GM19238 (cell line): Measurements from ENCODE around the gene RTN4RL1.
"Not testable (repeated sequence)": the region's sequence is repeated elsewhere in the genome, so short reads cannot be mapped to it uniquely, and the experiment has no call there.

Experiments
- DNase-seq: peaks from one replicate; pipeline ENCODE4 v3.0.0; 2011; ENCODE audit warnings: low spot score; ENCODE audit not compliant: insufficient read length

Gene RTN4RL1

DNA sequence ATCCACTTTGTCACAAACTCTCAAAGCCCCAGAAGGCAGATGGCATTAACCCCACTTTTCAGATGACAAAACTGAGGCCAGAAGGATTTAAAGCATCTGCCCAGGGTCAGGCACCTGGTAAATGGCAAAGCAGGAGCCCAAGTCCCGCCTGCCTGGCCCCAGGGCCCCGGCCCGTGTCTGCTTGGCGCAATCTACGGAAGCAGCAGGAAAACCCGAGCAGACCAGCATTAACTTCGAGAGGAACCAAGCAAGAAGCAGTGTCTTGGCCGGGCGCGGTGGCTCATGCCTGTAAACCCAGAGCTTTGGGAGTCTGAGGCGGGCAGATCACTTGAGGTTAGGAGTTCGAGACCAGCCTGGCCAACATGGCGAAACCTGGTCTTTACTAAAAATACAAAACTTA lies 21.6 kb downstream of the RTN4RL1 start:
- no peak for DNase-seq

DNA sequence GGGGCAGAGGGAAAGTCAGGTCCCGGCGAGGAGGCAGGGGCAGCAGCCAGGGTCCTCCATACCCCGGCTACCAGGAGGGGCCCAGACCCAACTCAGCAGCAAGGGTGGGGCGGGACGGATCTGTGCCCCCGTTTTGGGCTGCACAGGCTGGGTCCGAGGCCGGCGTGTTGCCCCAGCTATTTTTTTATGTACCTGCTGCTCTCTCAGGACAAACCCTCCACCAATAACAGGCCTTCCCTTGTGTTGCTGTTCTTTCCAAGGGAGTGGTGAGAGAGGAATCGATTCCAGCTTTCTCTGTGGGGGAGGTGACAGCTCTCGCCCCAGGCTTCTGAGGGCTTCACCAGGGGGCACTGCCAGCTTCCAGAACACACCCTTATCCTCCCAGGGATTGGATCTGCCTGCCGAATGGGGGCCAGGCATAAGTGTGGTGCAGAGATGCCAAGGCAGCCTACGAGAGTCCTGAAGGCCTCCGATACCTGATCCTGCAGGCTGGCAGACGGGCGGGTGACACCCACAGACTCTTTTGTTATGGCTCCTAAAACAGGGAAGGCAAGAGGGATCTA lies 22.3 kb downstream of the RTN4RL1 start:
- DNase-seq, result no peak

DNA sequence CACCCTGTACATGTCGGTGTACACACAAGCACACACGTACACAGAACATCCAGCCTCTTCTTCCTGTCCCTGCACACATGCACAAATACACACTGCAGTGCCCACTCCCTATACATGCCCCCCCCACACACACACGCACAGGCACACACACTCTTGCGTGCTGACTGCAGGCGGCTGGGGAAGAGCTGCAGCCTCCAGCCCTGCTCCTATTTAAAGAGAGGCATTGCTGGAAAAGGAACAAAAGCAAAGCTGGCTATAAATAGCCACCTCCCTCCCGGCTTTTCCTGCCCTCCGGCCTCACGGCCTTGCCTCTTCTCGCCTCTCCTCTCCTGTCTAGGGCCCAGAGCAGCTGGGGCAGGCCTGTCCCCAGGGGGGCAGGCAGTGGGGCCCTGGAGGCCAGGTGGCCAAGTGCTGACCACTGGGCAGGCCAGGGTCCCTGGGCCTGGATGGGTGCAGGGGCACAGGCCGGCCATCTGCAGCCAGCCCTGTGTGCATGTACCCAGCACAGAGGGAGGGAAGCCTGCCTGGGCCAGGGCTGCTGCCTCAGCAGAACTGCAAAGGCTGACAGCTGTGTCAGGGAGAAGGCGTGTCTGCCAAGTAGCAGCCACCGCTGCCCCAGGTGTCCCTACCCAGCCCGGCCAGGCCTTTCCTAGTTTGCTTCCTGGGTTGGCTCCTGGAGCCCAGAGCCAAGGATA lies 25.4 kb downstream of the RTN4RL1 start:
- DNase-seq, result no peak

DNA sequence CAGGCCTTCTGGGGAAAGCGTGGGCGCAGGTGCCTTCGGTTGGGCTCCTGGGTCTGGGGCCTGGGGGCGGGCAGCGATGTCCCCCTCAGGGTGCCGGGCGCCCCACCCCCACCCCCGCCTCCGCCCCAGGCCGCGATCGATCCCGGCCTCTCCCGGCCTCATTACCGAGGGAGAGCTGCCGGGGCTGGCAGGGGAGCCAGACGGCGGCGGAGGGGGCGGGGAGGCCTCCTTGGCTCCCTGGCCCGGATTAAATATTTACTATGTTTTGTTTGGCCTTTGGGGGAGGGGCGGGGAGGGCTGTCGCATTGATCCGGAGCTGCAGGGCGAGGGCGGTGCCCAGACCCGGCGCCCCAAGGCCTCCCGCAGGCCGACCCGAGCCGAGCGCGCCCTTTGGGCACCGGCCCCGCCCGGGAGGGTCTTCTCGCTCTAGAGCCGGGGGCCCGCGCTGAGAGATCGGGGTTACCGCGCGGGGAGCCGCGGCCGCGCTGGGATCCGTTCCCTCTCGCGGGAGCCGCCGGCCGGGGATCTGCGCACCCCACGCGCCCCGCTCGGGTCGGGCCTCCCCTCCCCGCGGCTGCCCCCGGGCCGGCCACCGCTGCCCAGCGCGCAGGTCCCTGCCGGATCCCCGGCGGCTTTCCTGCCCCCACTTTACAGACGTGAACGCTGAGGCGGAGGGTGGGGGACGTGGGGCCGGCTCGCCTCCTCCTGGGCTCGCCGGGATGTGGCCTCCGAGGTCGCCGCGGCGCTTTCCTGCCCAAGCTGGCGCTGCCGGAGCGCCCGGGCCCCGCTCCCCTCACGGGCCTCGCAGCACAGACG lies 27.0 kb downstream of the RTN4RL1 start:
- DNase-seq, result no peak

DNA sequence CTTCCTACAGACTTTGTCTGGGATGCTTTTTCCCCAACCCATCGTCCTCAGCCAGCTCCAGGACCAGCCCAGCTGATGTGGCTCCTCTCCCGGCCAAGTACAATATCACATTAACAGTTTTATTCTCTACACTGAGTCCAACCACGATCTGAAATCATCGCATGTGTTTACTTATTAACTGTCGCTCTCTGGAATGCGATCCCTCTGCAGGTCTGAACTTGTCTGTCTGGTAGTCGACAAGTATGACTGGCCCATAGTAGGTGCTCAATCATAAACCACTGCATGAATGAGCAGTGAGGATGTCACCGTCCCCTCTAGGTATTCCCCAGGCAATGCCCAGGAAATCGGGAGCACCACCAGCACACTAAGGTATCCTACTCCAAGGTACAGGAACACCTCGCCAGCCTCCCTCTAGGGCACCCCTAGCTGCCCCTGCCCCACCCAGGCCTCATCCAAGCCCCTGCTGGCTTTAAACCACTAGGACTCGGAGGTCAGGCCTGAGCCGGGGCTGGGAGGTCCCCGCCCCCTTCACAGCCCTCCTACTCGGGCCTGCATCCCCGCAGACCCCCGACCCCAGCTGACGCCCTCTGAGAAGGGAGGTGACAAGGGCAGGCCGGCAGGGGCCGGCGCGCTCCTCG lies 27.7 kb downstream of the RTN4RL1 start:
- DNase-seq, result no peak

DNA sequence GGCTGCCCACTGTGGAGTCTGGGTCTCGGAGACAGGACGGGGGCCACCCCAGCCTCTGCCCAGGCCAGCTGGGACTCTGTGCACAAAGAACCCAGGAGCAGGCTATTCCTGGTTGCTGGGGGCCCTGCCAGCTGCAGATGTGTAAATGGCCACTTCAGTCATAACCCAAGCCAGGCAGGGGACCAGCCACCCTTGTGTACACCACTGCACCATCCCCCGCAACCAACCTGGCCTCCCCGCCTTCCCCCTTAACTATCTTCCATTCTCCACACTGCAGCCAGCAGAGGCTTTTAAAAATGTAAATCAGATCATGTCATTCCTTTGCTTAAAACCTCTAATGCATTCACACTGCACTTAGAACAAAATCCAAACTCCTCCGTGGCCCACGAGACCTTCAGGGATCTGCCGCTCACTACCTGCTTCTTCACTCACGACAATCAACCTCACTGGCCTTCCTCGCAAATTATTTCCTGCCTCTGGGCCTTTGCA lies 28.3 kb downstream of the RTN4RL1 start:
- DNase-seq, result no peak

DNA sequence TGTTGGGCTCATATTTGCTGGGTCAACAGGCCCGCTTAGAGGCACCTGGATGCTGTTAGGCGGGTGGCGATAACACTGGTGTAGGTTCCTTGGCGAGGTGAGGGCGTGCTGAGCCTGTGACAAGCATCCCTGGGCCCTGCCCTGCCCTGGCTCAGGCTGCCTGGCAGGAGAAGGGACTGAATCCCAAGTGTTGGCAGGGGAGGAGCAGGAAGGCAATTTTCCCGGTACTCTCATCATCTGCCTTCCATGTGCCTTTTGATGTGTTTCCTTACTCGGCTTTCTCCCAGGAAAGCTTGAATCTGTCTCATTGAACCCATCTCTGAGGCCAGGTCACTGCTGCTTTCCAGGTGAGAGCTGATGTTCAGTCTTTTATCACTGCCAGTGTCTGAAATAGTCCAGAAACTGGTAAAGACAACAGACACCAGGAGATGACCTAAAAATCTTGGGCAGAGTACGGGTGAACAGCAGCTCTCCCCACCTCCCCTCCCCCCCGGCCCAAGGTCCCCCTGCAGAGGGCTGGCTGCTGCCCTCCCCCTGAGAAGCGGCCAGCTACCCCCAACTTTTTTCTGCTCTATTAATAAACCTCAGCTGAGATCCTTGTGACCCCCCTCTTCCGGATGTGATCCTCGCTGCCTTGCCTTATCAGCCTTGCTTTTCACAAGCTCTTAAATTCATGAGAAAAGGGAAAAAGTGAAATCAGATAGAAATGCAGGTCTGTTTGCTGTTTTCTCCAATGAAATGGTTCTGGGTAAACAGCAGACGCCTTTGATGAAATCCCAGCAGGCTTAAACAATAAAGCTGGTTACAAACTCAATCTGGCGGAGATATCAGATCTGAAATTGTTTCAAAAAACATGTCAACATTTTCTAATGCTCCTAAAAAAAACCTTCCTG lies 29.0 kb downstream of the RTN4RL1 start:
- DNase-seq, result no peak

DNA sequence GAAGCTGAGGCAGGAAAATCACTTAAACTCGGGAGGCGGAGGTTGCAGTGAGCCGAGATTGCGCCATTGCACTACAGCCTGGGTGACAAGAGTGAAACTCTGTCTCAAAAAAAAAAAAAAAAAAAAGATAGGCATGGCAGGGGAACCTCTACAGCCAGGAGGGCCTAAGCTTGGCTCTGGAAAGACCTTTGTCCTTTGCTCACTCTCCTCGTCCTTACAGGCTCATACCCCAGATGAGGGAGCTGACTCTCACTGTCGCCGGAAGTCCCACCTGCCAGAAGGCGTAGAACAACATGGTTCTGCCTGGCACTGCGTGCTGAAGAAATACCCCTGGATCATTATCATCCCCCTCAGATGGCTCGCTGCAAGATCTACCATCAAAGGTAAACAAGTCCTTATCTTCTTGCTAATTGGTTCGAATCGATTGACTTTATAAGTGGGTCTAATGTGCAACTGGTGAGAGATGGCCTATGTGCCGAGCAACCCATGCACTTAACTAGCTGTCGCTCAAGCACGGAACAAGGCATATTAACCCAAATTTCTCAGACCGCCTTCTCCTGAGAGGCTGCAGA lies 29.7 kb downstream of the RTN4RL1 start:
- DNase-seq, result no peak

DNA sequence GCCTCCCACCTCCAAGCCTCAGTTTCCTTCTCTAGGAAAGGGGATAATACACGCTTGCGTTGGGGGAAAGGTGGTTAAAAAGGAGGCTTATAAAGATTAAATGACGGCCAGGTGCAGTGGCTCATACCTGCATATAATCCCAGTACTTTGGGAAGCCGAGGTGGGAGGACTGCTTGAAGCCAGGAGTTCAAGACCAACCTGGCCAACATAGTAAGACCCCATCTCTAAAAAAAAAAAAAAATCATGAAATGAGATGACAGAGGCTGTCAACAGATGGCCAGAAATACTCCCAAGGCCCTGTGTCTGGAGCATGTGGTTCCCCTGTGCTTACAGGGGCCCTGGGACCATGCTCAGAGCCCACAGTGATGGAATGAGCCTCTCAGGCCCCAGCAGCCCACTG lies 30.4 kb downstream of the RTN4RL1 start:
- no peak for DNase-seq

DNA sequence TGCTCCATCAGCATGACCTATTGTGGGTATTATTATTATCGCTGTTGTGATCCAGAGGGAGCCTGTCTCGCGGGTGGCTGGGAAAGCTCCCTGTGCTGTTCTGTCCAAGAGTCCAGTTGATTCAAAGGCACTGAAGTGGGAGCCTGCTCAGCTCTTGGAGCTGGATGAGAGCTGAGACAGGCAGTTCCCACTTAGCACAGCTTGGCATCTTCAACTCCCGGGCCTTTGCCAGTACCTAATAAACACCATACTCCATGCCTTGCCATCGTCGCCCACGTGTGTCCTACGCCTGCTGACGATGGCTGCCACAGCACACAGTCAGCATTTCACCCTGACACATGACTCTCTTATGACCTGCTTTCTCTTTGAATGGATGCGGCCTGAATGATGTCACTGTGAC lies 32.6 kb downstream of the RTN4RL1 start:
- DNase-seq, result no peak

DNA sequence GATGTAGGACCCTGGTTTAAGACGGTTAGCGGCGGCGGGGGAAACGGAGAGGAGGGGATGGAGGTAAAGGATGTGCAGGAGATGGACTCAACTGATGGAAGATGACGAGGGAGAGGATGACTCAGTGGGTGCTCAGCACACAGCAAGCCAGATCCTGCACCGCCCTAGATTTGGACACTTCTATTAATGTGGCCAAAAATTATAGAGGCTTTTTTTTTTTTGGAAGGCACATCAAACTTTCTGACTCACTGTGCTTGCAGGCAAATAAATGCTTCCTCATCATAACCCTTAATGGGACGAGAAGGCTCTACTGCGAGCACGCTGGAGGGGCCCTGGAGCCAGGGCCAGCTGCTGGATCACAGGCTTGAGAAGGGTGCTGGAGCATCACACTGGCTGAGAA lies 36.0 kb downstream of the RTN4RL1 start:
- no peak for DNase-seq

DNA sequence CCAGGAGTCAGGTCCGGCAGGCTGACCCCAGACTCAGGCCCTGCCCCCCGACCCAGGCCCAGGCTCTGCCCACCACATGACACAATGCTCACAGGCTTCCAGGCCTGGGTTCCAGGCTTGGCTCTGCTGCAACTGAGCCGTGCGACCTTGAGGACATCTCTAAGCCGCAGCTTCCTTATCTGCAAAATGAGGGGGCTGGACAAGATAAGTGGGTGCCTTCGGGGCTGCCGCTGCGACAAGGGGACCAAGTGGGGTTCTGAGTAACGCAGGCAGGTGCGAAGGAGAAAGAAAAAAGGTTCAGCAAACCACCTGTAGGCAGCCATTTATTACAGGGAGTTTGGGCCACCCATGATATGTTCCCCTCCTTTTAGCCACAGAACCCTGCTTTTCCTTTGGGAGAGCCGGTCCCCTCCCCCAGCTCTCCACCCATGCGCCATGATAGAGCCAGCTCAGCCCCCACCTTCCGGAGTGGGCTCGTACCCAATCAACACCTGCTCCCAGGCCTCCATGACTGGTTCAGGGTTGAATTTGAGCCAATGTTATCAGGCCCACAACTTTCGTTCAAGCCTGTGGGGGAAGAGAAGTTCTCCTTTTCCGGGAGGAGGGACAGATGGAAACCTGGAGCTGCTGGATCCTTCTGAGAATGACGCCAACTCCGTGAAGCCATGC lies 38.2 kb downstream of the RTN4RL1 start:
- DNase-seq, result no peak

DNA sequence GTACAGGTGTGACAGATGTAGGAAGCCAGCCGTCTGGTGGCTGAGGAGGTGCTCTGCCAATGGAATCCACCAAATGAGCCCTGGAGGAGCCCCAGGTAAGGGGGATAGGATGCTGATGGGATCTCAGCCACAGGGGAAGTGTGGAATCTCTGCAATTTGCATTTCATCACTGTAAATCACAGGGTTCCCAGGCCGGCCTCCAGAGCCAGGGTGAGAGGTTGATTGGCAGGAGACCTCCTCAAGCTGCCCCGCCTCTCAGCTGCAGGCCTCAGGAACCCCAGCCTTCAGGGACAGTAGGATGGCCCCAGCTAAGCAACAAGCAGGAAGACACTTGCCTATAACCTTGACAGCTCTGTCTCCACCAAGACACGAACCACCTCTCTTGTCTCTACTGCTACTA lies 39.4 kb downstream of the RTN4RL1 start:
- DNase-seq, result no peak

DNA sequence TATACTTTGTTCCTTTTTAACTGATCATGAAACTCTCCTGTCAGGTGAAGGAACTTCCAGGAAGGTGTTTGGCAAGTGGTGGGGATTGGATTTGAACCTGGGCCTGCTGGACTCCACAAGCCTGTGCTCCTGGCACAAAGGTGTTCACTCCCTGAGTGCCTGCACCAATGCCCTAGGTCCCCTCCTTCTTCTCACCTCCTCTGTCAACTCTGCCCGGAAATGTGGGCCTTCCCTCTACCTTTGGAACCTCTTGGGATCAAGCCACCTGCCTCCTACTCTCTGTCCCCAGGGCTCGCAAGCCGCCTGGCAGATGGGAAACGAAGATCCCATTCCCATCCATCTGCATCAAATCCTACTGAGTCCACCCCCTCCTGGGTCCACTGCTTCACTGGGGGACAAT lies 40.0 kb downstream of the RTN4RL1 start:
- DNase-seq, result no peak

DNA sequence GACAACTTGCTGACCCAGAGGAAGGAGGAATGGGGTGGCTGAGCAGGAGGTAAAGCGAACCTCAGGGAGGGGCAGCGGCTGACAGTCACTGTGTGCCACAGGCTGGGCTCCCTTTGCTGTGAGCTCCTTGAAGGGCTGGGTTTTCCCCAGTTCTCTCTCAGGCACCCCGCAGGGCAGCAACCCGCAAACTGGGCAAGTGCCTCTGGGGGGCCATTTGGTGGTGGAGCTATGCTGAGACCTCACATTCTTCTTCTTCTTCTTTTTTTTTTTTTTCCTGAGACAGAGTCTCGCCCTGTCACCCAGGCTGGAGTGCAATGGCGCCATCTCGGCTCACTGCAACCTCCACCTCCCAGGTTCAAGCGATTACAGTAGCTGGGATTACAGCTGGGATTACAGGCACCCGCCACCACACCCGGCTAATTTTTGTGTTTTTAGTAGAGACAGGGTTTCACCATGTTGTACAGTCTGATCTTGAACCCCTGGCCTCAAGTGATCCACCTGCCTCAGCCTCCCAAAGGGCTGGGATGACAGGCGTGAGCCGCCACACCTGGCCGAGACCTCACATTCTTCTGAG lies 42.3 kb downstream of the RTN4RL1 start:
- DNase-seq, result not testable (repeated sequence)

DNA sequence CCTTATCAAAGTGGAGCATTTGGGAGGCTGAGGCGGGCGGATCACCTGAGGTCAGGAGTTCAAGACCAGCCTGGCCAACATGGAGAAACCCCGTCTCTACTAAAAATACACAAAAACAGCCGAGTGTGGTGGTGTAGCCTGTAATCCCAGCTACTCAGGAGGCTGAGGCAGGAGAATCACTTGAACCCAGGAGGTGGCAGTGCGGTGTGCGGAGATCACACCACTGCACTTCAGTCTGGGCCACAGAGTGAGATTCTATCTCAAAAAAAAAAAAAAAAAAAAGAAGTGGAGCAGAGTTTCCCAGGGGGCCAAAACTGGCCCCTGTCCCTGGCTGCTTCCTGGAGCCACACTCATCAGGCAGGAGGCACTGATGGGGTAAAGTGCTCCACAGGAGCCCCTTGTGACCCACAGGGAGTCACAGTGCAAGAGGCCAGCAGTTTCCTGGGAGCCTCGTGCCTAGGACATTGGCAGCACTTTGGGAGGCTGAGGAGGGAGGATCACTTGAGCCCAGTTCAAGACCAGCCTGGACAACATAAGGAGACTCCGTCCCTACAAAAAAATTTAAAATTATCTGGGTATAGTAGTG lies 44.4 kb downstream of the RTN4RL1 start:
- DNase-seq, result no peak

DNA sequence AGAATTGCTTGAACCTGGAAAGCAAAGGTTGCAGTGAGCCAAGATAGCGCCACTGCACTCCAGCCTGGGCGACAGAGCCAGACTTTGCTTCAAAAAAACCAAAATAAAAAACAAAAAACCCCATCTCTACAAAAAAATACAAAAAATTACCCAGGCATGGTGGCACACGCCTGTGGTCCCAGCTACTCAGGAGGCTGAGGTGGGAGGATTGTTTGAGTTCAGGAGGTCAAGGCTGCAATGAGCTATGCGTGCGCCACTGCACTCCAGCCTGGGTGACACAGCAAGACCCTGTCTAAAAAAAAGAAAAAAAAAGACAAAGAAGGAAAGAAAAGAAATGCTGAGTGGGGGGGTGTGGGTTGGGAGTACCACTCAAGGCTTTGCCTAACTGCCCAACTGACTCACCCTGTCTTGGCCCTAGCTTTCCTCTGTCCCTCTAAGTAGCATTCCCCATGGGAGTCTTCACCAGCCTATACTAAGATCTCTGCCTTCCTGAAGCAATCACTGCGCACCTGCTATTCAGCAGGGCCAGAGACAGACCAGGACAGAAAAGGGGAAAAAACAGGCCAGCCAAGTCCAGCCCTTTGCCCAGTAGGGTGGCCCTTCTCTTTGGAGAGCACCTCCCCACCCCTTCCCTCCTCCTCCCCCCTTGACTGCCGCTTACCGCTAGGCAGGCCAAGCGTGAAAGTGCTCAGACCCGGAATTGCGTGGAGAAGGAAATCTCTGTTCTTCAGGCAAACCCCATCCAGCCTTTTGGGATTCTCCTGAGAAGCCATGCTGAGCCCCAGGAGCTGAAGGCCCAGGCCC lies 45.8 kb downstream of the RTN4RL1 start:
- DNase-seq, result no peak

DNA sequence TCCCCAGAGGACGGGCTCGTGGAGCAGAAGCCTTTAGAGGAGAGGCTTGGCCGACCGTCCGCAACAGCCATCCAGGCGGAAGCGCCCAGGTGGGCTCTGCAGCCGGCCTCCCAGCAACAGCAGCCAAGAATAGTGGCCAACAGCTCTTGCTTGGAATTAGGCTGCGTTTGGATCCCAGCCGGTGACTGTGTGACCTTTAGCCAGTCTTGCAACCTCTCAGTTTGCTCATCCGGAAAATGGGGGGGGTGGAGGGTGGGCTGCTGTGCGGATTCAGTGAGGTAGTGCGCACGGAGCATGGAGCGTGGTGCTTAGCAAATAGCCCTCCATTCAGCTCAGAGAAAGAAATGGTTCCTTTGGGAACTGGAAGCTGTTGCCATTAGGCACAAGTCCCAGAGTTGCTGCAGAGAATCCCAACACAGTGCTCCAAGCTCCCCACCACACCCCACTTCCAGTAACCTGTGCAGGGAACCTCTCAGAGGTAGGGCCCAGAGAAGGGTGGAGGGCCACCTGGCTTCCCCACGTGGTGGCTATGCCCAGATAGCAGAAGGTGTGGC lies 46.7 kb downstream of the RTN4RL1 start:
- DNase-seq, result no peak
